NB4 (cell line): Measurements from ENCODE around the gene TBC1D4.

Source experiments
- DNase-seq: peaks from one replicate; pipeline ENCODE4 v3.0.0; 2010; ENCODE audit warnings: low read depth
- H3K4me3 ChIP-seq: one replicate; pipeline ENCODE4 v1.5.1; 2011; ENCODE audit warnings: mild to moderate bottlenecking, low read depth, low read length, moderate library complexity
- CTCF ChIP-seq: IDR thresholded peaks from one replicate; pipeline ENCODE4 v1.5.1; 2012; ENCODE audit warnings: low read depth, low read length
- MAX ChIP-seq: IDR thresholded peaks from 2 replicates; pipeline ENCODE4 v1.6.1; 2011; ENCODE audit warnings: low read depth, low read length
- MYC ChIP-seq: IDR thresholded peaks from 2 replicates; pipeline ENCODE4 v1.6.1; 2011; ENCODE audit warnings: low read depth, low read length
- POLR2A ChIP-seq: IDR thresholded peaks from 2 replicates; pipeline ENCODE4 v1.6.1; 2011; ENCODE audit warnings: mild to moderate bottlenecking; ENCODE audit not compliant: insufficient read length; ENCODE audit errors: extremely low read depth

TBC1D4 gene

GRCh38 chr13:75447493-75447892 is 34.5 kb downstream of the TBC1D4 start:
- H3K4me3 ChIP-seq = no peak overlapping the region
- TF ChIP-seq POLR2A (no peak), MYC (no peak), CTCF (no peak), MAX (no peak)
- no peak for DNase-seq

GRCh38 chr13:75446874-75447273 is 35.1 kb downstream of the TBC1D4 start:
- TF ChIP-seq POLR2A = no peak
- TF ChIP-seq MYC = no peak
- no peak for TF ChIP-seq CTCF
- no peak for TF ChIP-seq MAX
- H3K4me3 ChIP-seq = no peak overlapping the region
- DNase-seq = no peak

- no peak overlapping the region for H3K4me3 ChIP-seq
- TF ChIP-seq CTCF (no peak), MYC (no peak), MAX (no peak), POLR2A (no peak)
Observed at GRCh38 chr13:75445717-75446499, 36.1 kb downstream of the TBC1D4 start.

GRCh38 chr13:75444016-75444415 is 38.0 kb downstream of the TBC1D4 start:
- H3K4me3 ChIP-seq = no peak overlapping the region
- DNase-seq = no peak
- TF ChIP-seq MYC (no peak), MAX (no peak), CTCF (no peak), POLR2A (no peak)

More at GRCh38 chr13:75445717-75446499, 36.1 kb downstream of the TBC1D4 start:
- no peak for DNase-seq

GRCh38 chr13:75443356-75443958 is 38.5 kb downstream of the TBC1D4 start:
- TF ChIP-seq POLR2A = no peak
- no peak for TF ChIP-seq MYC
- no peak for TF ChIP-seq MAX
- no peak for TF ChIP-seq CTCF
- H3K4me3 ChIP-seq = no peak overlapping the region
- DNase-seq = no peak
